Kidney (tissue), 14 donors: ENCODE data around the gene TNNC1. TPM values are rescaled to one million over a fixed set of nuclear protein-coding genes. Genes with fewer than 3 reads are reported as not detected.

Experiments
- DNase-seq, 5 donors: peaks; one replicate each; pipeline ENCODE4 v3.0.0-alpha.2; 2013 to 2020
- FAIRE-seq: peaks from 2 replicates; lab custom pipeline; 2012; peaks lifted over from hg19 to GRCh38; lab: Jason Lieb, UNC
- H3K27ac ChIP-seq, 2 donors: one replicate each; pipeline ENCODE4 v1.7.0; 2013; ENCODE audit warnings: low read depth in 2 of 2, low read length in 2 of 2, inconsistent platforms in 1 of 2
- H3K27me3 ChIP-seq: one replicate; pipeline ENCODE4 v1.7.1; 2013; ENCODE audit warnings: low read length, inconsistent platforms; ENCODE audit not compliant: control insufficient read depth, insufficient read depth
- H3K36me3 ChIP-seq, 3 donors: one replicate each; pipeline versions ENCODE4 v1.7.0 to v1.7.1; 2013; ENCODE audit warnings: low read length in 3 of 3, control low read depth in 1 of 3, inconsistent platforms in 1 of 3; ENCODE audit not compliant: insufficient read depth in 3 of 3, control insufficient read depth in 2 of 3
- H3K4me1 ChIP-seq, 3 donors: one replicate each; pipeline versions ENCODE4 v1.7.0 to v1.7.1; 2013; ENCODE audit warnings: low read length in 3 of 3, inconsistent platforms in 1 of 3, low read depth in 1 of 3; ENCODE audit not compliant: control insufficient read depth in 2 of 3, insufficient read depth in 2 of 3
- H3K4me3 ChIP-seq, 3 donors: one replicate each; pipeline versions ENCODE4 v1.7.0 to v1.8.1; 2013; ENCODE audit warnings: low read length in 3 of 3, control low read depth in 1 of 3, inconsistent platforms in 1 of 3
- H3K9ac ChIP-seq, 3 donors: one replicate each; pipeline versions ENCODE4 v1.7.0 to v1.7.1; 2013; ENCODE audit warnings: low read length in 3 of 3, control low read depth in 1 of 3, inconsistent platforms in 1 of 3
- H3K9me3 ChIP-seq, 3 donors: one replicate each; pipeline versions ENCODE4 v1.7.0 to v1.7.1; 2013; ENCODE audit warnings: low read length in 3 of 3, control low read depth in 1 of 3, inconsistent platforms in 1 of 3; ENCODE audit not compliant: control insufficient read depth in 2 of 3, insufficient read depth in 1 of 3
- CTCF ChIP-seq: IDR thresholded peaks from 3 replicates; pipeline ENCODE4 v1.5.1; 2012; ENCODE audit warnings: mild to moderate bottlenecking, moderate library complexity, borderline replicate concordance; ENCODE audit not compliant: insufficient read depth; ENCODE audit errors: extremely low read depth
- intact Hi-C: fragments of 100-400 bp; cut with DNase I; formaldehyde crosslinking; loops from one replicate; pipeline ENCODE4 v1.11.1; 2022
- polyA plus RNA-seq: library from polyadenylated mRNA; stranded (reverse); fragments of 350-450 nt; fragmentation: Illumina TruSeq; extraction: RNeasy Lipid Tissue Mini Kit (QIAGEN cat#74804); gene quantifications from one replicate; pipeline ENCODE4 v1.2.3, GENCODE V29; 2014; ENCODE audit warnings: low read depth, low replicate concordance; ENCODE audit not compliant: insufficient read depth
- total RNA-seq: library from RNA; stranded (reverse); fragmentation: NEBNext Ultra II Directional; extraction: Animal tissue kit (Norgen Biotek cat#: 25700); gene quantifications from one replicate; pipeline ENCODE4 v1.2.1, GENCODE V29; 2021
- donor health status: control.
- donor health status: control.
- donor health status: control.
- donor health status: control.
- donor health status: control.
- donor health status: DM: yes; HTN: yes; CAD: no.
- donor health status: Normal renal cell carcinoma (clear cell type).

The TNNC1 gene
- total and polyA plus RNA-seq, 2 donors from 2014 or later: 2.2 to 86.6 TPM

DNA sequence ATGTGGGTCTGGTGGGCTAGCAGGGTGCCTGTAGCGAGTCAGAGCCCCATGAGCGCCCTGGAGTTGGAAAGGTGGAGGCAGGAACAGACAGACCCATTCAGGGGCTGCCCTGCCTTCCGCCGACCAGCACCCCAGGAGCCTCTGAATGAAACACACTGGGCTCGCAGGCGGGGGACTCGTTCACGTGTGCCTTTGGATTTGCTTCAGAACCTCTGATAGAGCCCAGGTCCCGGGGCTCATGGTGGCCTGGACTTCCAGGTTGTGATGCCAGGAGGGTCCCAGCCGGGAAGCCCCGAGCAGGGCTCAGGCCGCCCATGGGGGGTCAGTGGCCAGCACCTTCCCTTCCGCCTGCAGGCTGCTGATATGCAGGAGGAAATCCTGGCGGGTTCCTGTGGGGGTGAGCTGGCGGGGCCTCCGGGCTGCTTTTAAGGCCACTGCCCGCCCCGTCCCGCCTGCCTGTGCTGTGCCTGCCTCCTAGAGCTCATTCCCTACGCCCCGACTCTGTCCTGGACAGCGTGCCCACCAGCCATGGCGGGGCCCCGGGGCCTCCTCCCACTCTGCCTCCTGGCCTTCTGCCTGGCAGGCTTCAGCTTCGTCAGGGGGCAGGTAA, 41.1 kb upstream of the TNNC1 start, which contains the start of gene STAB1:
TSS of gene STAB1 (plus strand) at position 453 of the 610 bp plus-strand sequence. CDS start at position 529, 76 bp downstream.
- FAIRE-seq: no peak
- intact Hi-C loops: no loop called here
- peak in 3 of 5 donors; percentile 31 to 90 (median 50) for DNase-seq
- Histone ChIP-seq H3K4me3 (peak within 1 kb of the TSS in 2 of 3 donors; percentile 32 to 48), H3K9ac (peak within 1 kb of the TSS in 1 of 3 donors; percentile 26), H3K36me3 (peaks cover 0 to 30% (median 16%) of the 10 kb centered on the region in 3 donors), H3K27me3 (no peaks in the 10 kb centered on the region), H3K27ac (peak within 1 kb of the TSS in 1 of 2 donors; percentile 22), H3K4me1 (peaks cover 0 to 23% (median 0%) of the 10 kb centered on the region in 3 donors), H3K9me3 (no peaks in the 10 kb centered on the region)
- TF ChIP-seq CTCF: no peak

DNA sequence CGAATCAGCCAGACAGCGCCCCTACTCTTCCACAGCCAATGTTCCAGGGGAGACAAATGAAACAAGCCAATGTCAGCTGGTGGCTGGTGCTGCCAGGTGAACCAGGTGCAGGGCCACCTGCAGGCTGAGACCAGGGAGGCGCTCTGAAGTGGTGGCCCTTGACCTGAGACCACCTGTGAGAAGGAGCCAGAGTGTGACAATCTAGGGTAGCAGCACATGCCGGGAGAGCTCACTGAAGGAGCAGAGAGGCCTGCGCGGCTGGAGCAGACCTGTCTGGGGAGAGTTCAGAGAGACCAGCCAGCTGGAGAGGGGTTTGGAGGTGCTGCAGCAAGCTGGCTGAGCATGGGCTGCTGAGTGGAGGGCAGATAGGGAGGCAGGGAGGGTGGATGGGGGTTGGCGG, 40.6 kb upstream of the TNNC1 start:
- FAIRE-seq (no peak), DNase-seq (peak in 3 of 5 donors; percentile 21 to 34 (median 22))
- no peak overlapping the region for H3K27ac ChIP-seq
- no peaks in the 10 kb centered on the region for H3K27me3 ChIP-seq
- H3K9ac ChIP-seq: no peak overlapping the region
- H3K4me1 ChIP-seq: peaks cover 0 to 26% (median 0%) of the 10 kb centered on the region in 3 donors
- no peaks in the 10 kb centered on the region for H3K9me3 ChIP-seq
- H3K4me3 ChIP-seq: no peak overlapping the region
- peaks cover 0 to 34% (median 21%) of the 10 kb centered on the region in 3 donors for H3K36me3 ChIP-seq
- no peak for TF ChIP-seq CTCF
- intact Hi-C loops: no loop called here

DNA sequence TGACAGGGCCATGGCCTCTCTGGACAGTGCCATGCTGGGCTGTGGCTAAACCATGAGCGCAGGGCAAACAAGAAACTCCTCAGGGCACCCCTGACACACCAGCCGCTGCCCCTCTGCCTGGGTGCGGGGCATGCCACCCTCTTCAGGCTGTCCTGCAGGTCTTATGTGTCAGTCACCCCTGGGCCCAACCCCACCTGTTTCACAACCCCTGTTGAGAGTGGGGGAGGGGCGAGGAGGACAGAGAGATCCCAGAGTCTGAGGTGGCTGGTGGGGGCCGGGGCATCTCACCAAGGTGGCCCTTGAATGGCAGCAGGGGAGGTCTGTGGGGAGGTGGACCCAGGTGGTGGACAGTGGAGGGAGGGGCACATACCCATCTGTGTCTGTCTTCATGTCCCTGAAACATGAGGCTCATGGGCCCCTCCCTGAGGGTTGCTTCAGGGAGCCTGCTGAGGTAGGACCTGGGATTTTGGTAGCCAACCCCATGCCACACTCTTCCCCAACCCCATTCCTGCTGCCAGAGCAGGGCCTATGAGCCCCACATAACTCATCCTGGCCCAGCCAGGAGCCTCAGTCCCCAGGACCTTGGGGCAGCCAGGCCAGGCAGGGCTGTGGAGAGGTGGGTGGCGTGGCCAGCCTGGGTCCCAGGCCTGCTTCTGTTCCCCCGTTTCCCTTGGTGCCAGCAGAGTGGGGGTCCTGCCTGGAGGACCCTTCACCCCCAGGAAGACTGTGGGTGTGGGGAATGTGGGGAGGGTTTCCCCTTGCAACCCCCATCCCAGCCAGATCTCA, 39.6 kb upstream of the TNNC1 start:
- intact Hi-C loops: no loop called here
- H3K36me3 ChIP-seq: peaks cover 0 to 40% (median 23%) of the 10 kb centered on the region in 3 donors

More for the DNA sequence above, 39.6 kb upstream of the TNNC1 start:
- Histone ChIP-seq H3K4me1 (peaks cover 0 to 25% (median 0%) of the 10 kb centered on the region in 3 donors), H3K9ac (no peak overlapping the region), H3K9me3 (no peaks in the 10 kb centered on the region), H3K4me3 (no peak overlapping the region), H3K27ac (no peak overlapping the region), H3K27me3 (no peaks in the 10 kb centered on the region)
- FAIRE-seq: no peak
- DNase-seq: no peak
- no peak for TF ChIP-seq CTCF
